ENCODE data around the gene LHX8. TPM values are rescaled to one million over a fixed set of nuclear protein-coding genes. Genes with fewer than 3 reads are reported as not detected.

LHX8 gene
- polyA plus RNA-seq, 1 experiment = not detected

GRCh38 chr1:75208862-75209261 lies 74.7 kb downstream of the LHX8 start:
- no peak overlapping the region for H3K4me3 ChIP-seq (ENCODE audit: low read depth, low read length)
- H3K27me3 ChIP-seq (ENCODE audit: control insufficient read depth, insufficient read depth, low read length) = no peaks in the 10 kb centered on the region
- TF ChIP-seq CTCF (IDR thresholded peaks at IDR 0.05; ENCODE audit: low read depth, low read length) = no peak
- no peaks in the 10 kb centered on the region for H3K9me3 ChIP-seq (ENCODE audit: control insufficient read depth, insufficient read depth, low read length)
- CTCF ChIA-PET = no interaction called here
- no peak overlapping the region for H3K27ac ChIP-seq (ENCODE audit: low read depth, low read length)
- POLR2A ChIA-PET = no interaction called here
- DNase-seq (ENCODE audit: low read depth, low spot score) = no peak

Small RNA genes lying within 50 kb of the gene (small RNA-seq; reads per million reads assigned to genes)
- gene RNU6-622P (ENCODE audit: insufficient read length, low read depth) = not detected

Measured in AG04450 (cell line).